Inferior parietal cortex (tissue), 1 donor: Measurements from ENCODE around the gene KCNC1.

Experiments used
- DNase-seq: peaks from one replicate; pipeline ENCODE4 v3.0.0-alpha.2; 2016; ENCODE audit errors: extremely low spot score

The KCNC1 gene

DNA sequence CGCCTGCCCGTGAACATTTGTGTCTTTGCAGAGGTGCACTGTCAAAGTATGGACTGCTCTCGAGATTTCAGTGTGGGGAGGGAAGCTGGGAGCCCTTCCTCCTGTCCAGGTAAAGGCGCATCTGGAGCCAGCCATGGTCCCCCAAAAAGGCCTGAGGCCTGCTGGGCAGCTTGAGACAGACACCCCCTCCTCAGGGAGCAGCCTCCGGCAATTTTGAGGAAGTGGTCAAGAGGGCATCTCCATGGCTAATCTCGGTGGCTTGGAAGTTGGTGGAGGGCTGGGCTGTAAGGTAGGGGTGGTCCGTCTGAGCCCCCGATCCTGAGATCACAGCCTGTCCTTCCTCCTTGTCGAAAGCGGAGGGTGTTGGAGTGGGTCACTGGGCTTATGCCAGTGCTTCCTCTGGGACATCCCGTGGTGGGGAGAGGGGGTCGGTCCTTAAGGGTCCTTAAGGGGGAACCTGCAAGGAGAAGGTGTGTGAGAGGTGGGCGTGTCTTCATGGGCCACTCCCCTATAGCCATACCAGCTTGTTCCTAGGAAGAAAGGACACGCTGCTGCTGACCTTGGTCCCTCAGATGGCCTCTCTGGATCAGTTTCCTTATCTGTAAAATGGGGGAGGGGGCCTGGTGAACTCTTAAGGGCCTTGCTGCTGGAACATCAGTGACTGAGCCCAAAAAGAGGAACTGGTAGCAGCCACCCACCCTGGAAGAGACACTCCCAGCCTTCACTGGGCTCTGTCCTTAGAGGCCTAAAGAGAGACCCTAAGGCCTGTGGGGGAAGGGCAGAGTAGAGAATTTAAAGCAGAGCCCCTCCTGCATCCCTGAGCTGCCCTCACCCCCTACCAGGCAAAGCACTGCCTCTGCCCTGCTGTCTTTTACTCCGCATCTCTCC lies 2.6 kb downstream of the KCNC1 start:
- no peak for DNase-seq

- no peak for DNase-seq
Measured at GRCh38 chr11:17738151-17738973, 3.8 kb downstream of the KCNC1 start.

- DNase-seq = no peak
Measured at GRCh38 chr11:17739945-17740338, 5.4 kb downstream of the KCNC1 start.

- no peak for DNase-seq
Measured at GRCh38 chr11:17740649-17741235, 6.2 kb downstream of the KCNC1 start.

DNA sequence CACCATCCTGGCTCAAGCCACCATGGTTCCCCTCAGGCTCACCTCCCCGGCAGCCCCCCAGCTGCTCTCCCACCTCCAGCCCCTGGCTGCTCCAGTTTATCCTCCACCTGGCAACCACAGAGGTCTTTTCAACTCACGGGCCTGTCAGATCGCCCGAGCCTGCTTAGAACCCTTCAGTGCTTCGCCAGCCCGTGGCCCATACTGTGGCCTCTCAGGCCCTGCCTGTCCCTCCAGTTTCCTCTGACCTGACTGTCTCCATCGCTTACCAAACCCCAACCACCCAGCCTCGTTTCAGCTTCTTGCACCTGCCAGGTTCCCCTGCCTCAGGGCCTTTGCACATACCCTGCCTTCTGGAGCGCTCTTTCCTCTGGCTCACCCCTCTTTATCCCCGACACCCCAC lies 6.9 kb downstream of the KCNC1 start:
- DNase-seq = no peak

- no peak for DNase-seq
Measured at GRCh38 chr11:17742019-17742418, 7.4 kb downstream of the KCNC1 start.

- DNase-seq = no peak
Measured at GRCh38 chr11:17743026-17743807, 8.6 kb downstream of the KCNC1 start.

DNA sequence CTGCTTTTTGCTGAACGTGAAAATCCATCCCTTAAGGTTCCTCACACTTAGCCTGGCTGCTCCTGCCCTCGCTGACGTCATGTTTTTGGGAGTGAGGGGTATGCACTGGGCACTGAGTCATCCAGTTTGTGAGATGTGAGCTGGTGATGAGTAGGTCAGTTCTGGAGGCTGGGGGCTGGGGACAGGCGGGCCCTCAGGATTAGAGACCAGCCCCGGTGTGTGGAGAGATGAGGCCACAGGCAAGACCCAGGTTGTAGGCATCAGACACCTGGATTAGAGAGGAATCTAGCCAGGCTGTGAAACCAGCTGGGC lies 9.2 kb downstream of the KCNC1 start:
- no peak for DNase-seq

GRCh38 chr11:17744151-17744940 lies 9.8 kb downstream of the KCNC1 start:
- DNase-seq = no peak

- DNase-seq = no peak
Measured at GRCh38 chr11:17745023-17745772, 10.6 kb downstream of the KCNC1 start.

- DNase-seq = no peak
Measured at GRCh38 chr11:17746096-17746495, 11.5 kb downstream of the KCNC1 start.

GRCh38 chr11:17747131-17747955 lies 12.8 kb downstream of the KCNC1 start:
- no peak for DNase-seq

DNA sequence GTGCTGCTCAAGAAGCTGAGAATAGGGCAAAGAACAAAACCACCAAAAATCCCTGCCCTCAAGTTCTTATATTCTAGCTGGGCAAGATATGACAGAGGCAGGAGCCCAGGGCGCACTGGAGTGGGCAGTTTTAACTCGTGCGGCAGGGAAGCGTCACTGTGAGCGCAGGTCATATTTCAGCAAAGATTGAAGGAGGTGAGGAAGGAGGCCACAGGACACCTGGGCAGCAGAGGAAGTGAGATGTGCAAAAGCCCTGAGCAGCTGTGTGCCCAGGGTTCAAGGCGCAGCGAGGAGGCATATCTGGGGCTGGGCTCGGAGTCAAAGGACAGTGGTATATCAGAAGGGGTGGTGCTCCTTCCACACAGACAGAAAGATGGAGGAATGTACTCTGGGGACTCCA lies 13.5 kb downstream of the KCNC1 start:
- DNase-seq = no peak

DNA sequence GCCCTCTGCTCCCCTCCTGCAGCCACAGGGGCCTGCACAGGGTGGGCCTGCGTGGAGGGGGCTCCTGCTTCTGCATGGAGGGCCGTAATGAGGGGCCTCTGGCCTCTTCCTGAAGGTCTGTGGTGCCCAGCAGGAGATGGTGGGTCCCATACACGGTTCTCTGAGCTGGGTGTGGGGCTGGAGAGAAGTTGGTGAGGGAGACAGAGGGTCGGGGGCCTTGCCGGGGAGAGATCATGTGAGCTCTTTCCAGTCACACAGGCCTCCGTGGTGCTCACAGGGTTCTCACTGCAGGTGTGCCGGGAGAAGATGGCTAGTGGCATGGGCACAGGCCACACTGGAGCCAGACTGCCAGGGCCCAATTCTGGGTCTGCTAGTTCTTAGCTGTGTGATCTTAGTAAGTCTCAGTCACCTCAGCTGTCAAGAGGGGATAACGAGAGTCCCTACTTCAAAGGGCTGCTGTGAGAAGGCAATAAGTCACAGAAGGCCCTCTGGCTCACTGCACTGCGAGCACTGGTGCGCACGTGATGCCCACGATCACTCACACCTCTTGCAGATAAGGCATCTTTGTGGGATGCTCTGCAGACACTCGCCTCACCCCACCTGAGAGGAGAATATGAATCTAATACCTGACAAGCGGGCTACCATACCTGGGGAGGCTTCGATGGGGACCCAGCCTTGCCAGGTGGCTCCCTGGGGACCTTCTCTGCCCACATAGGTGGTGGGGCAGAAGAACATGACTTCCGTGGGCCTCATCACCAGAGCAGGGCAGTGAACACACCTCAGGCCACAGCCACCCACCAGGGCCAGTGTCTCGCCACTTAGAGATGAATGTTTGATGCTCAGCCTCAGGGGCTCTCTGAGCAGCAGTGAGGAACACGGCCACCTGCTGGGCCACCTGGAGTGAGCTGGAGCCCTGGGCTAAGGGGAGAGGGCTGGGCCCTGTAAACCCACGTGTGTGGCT lies 14.5 kb downstream of the KCNC1 start:
- no peak for DNase-seq

DNA sequence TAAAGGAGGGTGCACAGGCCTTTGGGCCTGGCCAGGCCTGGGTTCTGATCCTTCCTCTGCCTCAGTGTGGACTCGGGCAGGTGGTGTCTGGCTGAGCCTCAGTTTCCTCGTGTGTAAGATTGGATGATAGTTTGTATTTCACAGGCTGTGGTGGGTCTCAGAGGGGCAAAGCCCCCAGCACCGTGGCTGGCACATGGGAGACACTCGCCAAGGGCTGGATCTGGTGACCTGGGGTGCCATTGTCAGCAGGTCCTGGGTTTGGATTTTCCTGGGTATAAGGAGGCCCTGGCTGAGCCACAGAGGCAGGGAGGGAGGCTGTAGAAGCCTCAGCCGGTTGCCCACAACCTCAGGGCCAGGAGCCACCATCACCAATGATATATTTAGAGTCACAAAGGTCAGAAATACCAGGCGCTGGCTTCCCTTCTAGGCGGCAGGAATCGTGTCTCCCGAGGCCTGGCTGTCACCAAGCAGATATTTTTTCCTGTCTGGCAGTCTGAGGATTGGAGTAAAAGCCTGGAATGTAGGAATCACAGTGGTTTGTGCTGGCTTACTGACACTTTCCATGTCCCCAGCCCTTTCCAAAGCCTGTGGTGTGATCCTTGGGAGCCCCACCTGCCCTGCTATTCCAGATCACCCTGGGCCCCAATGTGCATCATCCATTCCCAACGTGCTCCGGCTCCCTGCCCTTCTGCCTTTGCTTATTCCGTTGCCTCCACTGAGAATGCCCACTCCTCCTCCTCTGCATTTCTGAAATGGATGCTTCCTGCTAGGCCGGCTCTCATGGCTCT lies 15.6 kb downstream of the KCNC1 start:
- DNase-seq = no peak

- DNase-seq = no peak
Measured at GRCh38 chr11:17750801-17751165, 16.2 kb downstream of the KCNC1 start.

GRCh38 chr11:17751558-17751957 lies 17.0 kb downstream of the KCNC1 start:
- DNase-seq = no peak

- DNase-seq = no peak
Measured at GRCh38 chr11:17752144-17752543, 17.6 kb downstream of the KCNC1 start.
